NOMO-1 treated with DMSO at 0.1 percent for 48 hours (cell line): ENCODE data around the gene TBX18.

Experiments used
- DNase-seq: peaks from one replicate; lab custom pipeline; 2025; ENCODE audit not compliant: unreplicated experiment; lab: John Stamatoyannopoulos, UW

Gene TBX18

GRCh38 chr6:84773133-84773430 is 8.7 kb upstream of the TBX18 start:
- no peak for DNase-seq

DNA sequence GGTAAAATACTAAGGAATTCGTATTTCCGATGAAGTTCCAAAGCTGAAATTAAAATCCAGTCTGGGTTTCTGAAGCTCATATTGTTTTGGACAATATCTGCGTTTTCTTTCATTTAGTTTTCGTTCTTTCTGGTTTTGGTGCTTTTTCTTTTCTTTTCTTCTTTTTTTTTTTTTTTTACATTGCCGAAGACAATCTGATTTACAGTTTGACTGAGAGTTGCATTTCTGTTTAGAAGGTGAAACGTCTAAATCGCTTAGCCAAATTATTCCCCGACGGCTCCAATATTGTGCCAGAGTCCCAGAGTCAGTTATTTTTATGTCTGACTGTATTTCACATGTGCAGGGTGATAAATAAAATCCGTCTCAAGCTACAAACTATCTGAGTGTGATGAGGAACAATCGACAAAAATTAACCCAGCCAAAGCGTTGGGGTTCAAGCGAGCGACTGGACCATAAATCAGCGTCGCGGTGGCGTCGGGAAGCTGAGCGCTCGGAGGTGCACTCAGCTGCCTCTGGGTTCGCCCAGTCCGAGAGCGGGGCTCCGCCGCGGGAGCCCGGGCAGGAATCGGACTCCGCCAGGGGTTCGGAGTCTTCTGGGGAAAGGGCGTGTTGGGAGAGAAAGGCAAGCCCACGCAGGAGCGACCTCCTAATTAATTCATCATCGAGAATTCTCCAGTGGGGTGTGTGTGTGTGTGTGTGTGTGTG is 8.2 kb upstream of the TBX18 start:
- no peak for DNase-seq

- no peak for DNase-seq
Measured at GRCh38 chr6:84771756-84772356, 7.5 kb upstream of the TBX18 start.

- no peak for DNase-seq
Measured at GRCh38 chr6:84771125-84771755, 6.8 kb upstream of the TBX18 start.

GRCh38 chr6:84770521-84770920 is 6.1 kb upstream of the TBX18 start:
- DNase-seq: no peak

DNA sequence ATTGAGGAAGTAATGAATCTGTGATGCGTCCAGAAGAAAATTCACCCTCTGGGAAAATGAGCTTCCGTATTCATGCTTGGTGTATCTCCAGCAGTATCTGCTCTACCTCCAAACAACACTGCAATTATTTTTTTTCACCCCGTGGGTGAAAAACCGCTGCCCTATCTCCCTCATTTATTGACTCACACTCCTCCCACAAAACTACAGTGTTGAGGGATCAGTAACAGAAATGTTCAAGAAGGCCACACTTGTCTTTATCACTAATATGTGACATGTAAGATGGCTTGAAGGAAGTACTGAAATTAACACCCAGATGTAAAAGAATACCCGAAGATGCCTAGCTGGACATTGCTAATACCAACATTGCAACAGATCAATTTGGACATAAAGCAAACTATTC is 4.9 kb upstream of the TBX18 start:
- DNase-seq: no peak

DNA sequence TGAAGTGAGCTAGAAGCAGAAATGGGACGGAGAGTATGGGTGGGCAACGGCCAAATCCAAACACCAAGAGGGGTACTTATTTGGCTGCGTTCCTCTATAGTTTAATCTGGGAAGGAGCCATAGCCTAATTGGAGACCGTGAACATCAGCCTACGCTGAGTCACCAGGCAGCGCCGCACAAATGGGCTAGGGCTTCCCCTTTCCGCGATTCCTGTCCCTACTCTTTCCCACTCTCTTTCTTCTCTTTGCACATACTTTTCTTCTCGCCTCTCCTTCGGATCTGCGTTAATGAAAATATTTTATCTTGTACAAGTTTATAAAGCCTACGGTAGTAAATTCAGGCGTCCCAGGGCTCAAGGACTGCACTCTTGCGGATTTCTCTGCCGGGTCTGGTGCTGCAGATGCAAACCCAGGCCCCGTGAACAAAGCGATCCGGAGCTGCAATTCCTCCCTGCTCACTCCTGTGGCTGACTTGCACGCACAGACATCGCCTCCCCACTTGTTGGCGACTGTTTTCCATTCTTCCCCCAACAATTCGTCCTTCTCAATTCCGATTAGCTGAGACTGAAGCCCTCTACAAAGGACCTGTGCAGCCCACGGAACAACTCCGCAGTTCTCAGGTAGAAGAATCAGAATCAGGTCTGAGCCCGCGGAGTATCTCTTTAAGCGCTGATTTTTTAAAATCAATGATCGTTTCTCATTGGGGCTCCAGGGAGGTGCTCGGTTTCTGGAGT is 4.2 kb upstream of the TBX18 start:
- no peak for DNase-seq

GRCh38 chr6:84767526-84768201 is 3.3 kb upstream of the TBX18 start:
- DNase-seq: no peak

DNA sequence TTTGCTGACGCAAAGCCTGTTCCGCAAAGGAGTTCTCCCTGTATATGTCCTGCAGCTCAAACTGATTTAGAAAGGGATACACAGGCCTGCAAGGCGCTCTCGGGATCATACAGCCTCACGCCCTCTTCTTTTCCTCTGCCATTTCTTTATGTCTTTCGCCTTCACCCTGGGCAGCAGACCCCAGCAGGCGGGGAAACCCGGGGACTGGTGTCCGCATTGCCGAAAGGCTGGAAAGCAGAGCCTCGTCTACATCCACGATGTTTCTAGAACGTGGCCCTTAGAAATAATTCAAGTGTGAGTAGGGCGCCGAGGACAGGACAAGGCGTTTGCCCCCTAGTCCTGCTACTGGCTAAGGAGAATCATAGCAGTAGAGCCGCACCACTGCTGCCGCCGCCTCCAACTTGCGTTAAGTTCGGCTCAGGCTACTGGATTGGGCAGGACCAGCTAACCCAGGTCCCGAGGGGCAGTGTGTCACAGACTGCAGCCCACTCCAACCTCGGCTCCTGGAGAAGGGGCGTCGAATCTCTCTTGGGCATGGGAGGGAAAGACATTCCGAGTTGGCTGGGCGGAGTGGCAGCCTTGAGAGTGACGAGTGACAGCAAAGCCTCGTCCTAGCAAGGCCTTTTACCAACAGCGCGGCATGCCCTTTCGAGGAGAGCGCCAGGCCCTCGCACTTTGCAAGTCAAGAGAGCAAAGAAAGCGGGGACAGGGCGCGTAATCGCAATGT is 2.6 kb upstream of the TBX18 start:
- no peak for DNase-seq

- DNase-seq: no peak
Measured at GRCh38 chr6:84766118-84766798, 1.9 kb upstream of the TBX18 start.

DNA sequence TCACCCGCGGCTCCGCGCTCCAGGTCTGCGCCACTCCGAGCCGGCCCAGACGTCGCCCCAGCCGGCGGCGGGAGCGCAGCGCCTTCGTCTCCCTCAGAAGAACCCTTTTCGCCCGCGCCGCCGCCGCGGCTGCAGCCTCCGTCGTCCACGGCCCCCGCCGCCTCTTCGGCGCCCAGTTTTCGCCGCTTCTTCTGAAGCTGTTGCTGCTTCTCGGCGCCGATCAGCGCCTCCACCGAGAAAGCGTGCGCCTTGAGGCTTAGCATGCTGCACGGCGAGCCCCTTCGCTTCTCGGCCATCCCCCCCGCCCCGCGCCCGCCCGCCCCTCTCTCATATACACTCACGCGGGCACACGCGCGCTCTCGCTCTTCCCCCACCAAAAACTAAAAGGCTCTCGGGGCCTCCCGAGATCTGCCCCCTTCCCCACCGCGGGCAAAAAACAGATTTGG is 489 bp downstream of the TBX18 start:
- no peak for DNase-seq

DNA sequence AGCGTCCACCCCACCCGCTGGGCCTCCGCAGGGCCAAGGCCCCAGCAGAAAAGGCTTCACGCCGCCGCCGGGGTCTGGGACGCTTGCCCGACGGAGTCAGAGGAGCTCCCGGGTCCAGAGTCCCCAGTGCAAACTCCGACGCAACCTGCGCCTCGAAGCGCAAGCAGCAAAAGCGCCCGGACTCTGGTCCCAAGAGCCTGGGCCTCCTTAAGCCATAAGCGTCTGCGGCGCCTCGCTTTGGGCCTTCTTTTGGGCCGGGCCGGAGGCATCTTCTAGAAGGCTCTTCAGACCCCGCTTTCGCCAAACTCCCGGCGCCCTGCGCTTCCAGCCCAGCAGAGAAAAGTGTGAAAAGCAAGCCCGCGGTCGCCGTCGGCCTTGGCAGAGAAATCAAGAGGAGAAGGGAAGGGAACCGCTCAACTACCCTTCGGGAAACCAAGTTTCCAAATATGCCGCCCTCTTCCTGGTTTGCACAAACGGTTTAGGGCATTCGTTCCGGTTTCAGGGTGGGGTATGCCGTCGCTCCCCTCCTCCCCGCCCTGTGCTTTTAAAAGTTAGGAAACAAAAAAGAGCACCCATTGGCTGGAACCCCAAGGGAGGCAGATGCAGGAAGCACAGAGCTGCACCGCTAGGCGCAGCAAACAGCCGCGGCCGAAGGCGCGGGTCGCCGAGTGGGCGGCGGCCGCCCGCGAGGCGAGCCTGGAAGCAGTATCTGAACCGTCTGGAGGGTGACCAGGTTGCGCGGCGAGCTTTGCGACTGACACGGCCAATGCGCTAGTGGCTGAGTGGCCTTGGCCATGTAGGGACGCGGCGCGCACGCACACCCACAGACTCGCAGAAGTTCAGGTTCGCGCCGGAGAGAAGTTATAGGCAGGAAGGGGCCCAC is 1.2 kb downstream of the TBX18 start:
- DNase-seq: no peak

- DNase-seq: no peak
Measured at GRCh38 chr6:84762220-84763002, 2.0 kb downstream of the TBX18 start.

DNA sequence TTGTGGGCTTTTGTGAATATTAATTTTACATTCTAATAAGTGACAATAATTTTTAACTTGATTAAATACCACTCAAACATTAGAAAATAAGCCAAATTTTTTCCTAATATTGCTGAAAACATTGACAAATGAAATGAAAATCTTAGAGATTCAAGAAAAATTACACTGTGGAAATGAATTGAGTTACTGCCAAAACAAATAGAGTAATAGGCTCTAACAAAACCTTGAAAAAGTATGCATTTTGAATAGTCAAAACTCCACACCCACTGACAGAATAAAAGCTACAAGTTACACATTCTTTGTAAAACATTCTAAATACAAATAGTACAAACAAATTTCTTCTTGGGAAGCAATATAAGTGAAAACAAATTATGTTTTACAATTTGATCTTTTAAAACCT is 5.9 kb downstream of the TBX18 start:
- no peak for DNase-seq

- DNase-seq: no peak
Measured at GRCh38 chr6:84756877-84757276, 7.5 kb downstream of the TBX18 start.

GRCh38 chr6:84756466-84756865 is 7.9 kb downstream of the TBX18 start:
- DNase-seq: no peak

GRCh38 chr6:84753173-84753572 is 11.2 kb downstream of the TBX18 start:
- no peak for DNase-seq

DNA sequence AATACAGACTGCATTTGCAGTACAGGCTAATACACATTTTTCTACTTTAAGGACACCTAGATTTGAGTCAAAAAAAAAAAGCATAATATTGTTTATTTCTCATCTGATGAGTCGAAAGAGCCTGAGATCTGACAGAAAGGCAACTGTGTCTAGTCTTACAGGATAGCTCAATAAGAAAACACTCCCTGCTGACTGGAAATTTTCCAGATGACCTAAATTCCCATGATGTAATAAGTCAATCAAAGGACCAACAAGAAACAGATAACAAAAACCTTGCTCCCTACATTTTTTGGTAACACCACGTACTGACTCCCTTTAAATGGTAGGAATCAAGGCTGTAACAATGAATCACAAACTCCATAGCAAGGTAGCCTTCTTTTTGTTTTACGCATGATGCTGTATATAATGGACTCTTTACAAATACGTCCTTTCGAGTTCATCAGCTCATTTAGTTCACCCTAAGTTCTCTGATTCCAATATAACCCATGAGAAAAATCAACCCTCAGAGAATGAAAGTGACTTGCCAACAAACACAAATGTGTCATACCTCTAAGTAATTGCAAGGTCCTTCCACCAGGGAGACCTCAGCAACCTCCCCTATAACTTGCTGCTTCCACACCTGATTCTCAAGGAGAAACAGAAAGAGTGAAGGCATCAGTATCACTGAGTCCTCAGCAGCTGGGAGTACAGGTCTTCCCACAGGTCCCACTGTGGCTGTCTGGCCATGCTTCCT is 12.1 kb downstream of the TBX18 start:
- no peak for DNase-seq
